Lower lobe of right lung (tissue), 2 donors: ENCODE measurements around the gene VENTX. TPM values are rescaled to one million over a fixed set of nuclear protein-coding genes. Genes with fewer than 3 reads are reported as not detected.

Source experiments
- ATAC-seq, 2 donors: fragments of 200-7000 bp; cut with Tn5 transposase; one replicate each; pipeline ENCODE4 v1.9.1; 2020 to 2022; ENCODE audit warnings: mild to moderate bottlenecking in 2 of 2, moderate library complexity in 2 of 2
- DNase-seq: peaks from one replicate; pipeline ENCODE4 v3.0.0-alpha.2; 2020
- H3K27ac ChIP-seq: fragments of 200-600 bp; one replicate; pipeline ENCODE4 v1.8.0; 2022
- H3K27me3 ChIP-seq: fragments of 200-600 bp; one replicate; pipeline ENCODE4 v1.8.0; 2022; ENCODE audit warnings: low read depth
- H3K36me3 ChIP-seq: fragments of 200-600 bp; one replicate; pipeline ENCODE4 v1.8.0; 2022; ENCODE audit warnings: mild to moderate bottlenecking
- H3K4me1 ChIP-seq: fragments of 200-600 bp; one replicate; pipeline ENCODE4 v1.8.0; 2022
- H3K4me3 ChIP-seq: fragments of 200-600 bp; one replicate; pipeline ENCODE4 v1.8.0; 2022; ENCODE audit warnings: mild to moderate bottlenecking
- H3K9me3 ChIP-seq: fragments of 200-600 bp; one replicate; pipeline ENCODE4 v1.8.0; 2022
- intact Hi-C: fragments of 100-400 bp; cut with DNase I; formaldehyde crosslinking; loops from one replicate; pipeline ENCODE4 v1.11.0; 2022
- total RNA-seq: library from RNA; stranded (reverse); fragmentation: NEBNext Ultra II Directional; extraction: Animal tissue kit (Norgen Biotek cat#: 25700); gene quantifications from one replicate; pipeline ENCODE4 v1.2.1, GENCODE V29; 2021
- TF ChIP-seq, protein P1 (sequence below): fragments of 200-600 bp; IDR thresholded peaks from one replicate; pipeline ENCODE4 v1.8.0; 2022; ENCODE audit warnings: antibody characterized with exemption, mild to moderate bottlenecking
- donor health status: DM: no; HTN: yes; CAD: no; lungs with severe emphysema.

VENTX gene
- total RNA-seq, 1 donor from 2014 or later, result 4.5 TPM

DNA sequence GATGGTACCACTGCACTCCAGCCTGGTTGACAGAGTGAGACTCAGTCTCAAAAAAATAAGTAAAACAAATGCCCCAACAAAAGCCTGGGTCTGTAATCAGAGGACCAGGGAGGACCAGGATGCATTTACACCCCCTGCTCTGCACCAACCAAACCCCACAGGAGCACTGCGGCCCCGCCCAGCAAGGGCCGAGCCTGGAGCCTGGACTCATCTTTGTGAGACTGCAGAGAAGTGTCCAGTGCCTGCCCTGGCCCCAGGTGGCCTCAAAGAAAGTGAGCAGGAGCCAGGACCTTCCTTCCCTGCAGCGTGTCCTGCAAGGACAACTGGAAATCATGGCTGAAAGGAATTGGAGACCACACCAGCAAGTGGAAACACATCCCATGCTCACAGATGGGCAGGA, 46.0 kb upstream of the VENTX start:
- ATAC-seq, result no peak
- Histone ChIP-seq H3K4me3 (no peak overlapping the region), H3K27ac (no peak overlapping the region)

GRCh38 chr10:133194151-133194550, 43.5 kb upstream of the VENTX start:
- Histone ChIP-seq H3K4me1 (no peaks in the 10 kb centered on the region), H3K9me3 (no peaks in the 10 kb centered on the region), H3K27me3 (no peaks in the 10 kb centered on the region), H3K27ac (no peak overlapping the region), H3K36me3 (no peaks in the 10 kb centered on the region), H3K4me3 (no peak overlapping the region)
- TF ChIP-seq, protein P1, sequence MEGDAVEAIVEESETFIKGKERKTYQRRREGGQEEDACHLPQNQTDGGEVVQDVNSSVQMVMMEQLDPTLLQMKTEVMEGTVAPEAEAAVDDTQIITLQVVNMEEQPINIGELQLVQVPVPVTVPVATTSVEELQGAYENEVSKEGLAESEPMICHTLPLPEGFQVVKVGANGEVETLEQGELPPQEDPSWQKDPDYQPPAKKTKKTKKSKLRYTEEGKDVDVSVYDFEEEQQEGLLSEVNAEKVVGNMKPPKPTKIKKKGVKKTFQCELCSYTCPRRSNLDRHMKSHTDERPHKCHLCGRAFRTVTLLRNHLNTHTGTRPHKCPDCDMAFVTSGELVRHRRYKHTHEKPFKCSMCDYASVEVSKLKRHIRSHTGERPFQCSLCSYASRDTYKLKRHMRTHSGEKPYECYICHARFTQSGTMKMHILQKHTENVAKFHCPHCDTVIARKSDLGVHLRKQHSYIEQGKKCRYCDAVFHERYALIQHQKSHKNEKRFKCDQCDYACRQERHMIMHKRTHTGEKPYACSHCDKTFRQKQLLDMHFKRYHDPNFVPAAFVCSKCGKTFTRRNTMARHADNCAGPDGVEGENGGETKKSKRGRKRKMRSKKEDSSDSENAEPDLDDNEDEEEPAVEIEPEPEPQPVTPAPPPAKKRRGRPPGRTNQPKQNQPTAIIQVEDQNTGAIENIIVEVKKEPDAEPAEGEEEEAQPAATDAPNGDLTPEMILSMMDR, result no peak
- intact Hi-C loops, result no loop called here
- DNase-seq (no peak), ATAC-seq (no peak)

More for the DNA sequence above, 46.0 kb upstream of the VENTX start:
- H3K27me3 ChIP-seq, result no peaks in the 10 kb centered on the region
- TF ChIP-seq, protein P1, result no peak
- H3K36me3 ChIP-seq, result no peaks in the 10 kb centered on the region
- DNase-seq, result no peak
- intact Hi-C loops, result no loop called here
- H3K9me3 ChIP-seq, result no peaks in the 10 kb centered on the region
- no peaks in the 10 kb centered on the region for H3K4me1 ChIP-seq

DNA sequence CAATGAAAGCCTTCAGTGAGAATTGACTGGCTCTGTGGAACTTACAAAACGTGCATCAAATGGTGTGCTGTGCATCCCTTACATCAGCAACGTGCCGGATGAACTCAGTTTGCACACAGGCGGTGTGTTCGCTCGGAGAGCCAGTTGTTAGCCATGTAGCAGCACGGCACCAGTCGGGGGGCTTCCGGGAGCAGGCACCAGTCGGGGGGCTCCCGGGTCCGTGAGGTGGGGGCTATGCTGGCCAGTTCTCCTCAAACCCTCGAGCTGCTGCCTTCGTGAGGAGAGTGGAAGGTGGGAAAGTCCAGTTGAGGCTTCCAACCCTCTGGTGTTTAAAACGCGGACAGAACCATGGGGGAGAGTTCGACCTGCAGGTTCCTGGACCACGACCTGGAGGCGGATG, 42.6 kb upstream of the VENTX start:
- DNase-seq (no peak), ATAC-seq (no peak)
- TF ChIP-seq, protein P1, result no peak
- intact Hi-C loops, result no loop called here
- Histone ChIP-seq H3K4me3 (no peak overlapping the region), H3K4me1 (no peaks in the 10 kb centered on the region), H3K27me3 (no peaks in the 10 kb centered on the region), H3K36me3 (no peaks in the 10 kb centered on the region), H3K27ac (no peak overlapping the region), H3K9me3 (no peaks in the 10 kb centered on the region)

DNA sequence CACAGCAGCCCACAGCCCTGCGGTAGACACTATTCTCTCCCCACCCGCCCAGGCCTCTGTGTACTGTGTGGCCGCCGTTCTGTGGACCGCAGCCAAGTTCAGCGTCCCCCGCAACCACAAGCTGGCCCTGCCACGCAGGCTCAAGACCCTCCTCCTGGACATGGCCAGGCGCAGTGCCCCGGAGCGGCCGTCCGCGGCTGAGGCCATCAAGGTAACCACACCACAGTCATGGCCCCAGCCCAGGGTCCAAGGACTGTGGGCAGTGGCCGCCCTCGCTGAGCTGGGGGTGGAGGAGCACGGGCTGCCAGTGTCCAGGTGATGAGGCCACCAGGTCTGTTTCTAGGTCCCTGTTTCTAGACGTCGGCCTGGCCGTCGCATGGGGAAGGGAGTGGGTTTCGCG, 42.0 kb upstream of the VENTX start:
- TF ChIP-seq, protein P1, result no peak
- DNase-seq (no peak), ATAC-seq (no peak)

DNA sequence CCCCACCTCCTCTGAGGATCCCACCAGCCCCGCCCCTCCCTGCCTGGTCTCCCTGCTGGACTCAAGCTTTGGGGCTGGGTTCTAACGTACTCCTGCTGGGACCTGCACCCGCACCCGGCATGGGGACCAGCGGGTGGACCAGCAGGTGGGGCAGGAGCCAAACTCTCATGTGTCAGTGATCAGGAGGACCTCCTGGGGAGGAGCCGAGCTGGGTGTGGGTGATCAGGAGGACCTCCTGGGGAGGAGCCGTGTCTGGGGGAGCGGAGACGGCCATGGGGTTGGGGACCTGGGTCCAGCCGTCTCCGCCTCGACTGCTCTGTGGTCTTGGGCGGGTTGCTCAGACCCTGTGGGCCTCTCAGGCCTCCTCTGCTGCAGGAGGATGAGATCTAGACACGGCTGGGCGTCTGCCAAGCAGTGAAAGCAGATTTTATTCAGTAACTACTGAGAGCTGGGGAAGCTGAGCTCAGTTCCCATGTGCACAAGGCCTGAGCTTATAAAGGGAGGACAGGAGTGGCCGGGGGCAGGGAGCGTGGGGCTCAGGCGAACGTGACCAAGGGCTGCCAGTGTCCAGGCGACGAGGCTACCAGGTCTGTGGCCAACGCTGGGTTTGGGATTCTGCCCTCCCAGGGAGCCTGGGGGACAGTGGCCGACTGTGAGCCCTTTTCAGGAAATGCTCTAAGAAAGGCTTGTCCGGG, 41.3 kb upstream of the VENTX start:
- ATAC-seq (no peak), DNase-seq (no peak)
- TF ChIP-seq, protein P1, result no peak
- no peak overlapping the region for H3K27ac ChIP-seq
- no peaks in the 10 kb centered on the region for H3K27me3 ChIP-seq
- no peaks in the 10 kb centered on the region for H3K4me1 ChIP-seq
- no peaks in the 10 kb centered on the region for H3K36me3 ChIP-seq
- intact Hi-C loops, result no loop called here
- no peaks in the 10 kb centered on the region for H3K9me3 ChIP-seq
- no peak overlapping the region for H3K4me3 ChIP-seq

More for the DNA sequence above, 42.0 kb upstream of the VENTX start:
- Histone ChIP-seq H3K4me1 (no peaks in the 10 kb centered on the region), H3K36me3 (no peaks in the 10 kb centered on the region), H3K27me3 (no peaks in the 10 kb centered on the region), H3K9me3 (no peaks in the 10 kb centered on the region), H3K27ac (no peak overlapping the region), H3K4me3 (no peak overlapping the region)
- intact Hi-C loops, result no loop called here
